ACHN (cell line): ENCODE data around the gene ANK3.

Experiments used
- DNase-seq: peaks from one replicate; pipeline ENCODE4 v3.0.0-alpha.2; 2015
- in situ Hi-C: cut with HindIII; loops from 2 replicates; pipeline ENCODE4 v1.10.0; 2017; ENCODE audit warnings: low sequenced_read_pairs, low pct_ligation_motif_present, low pct_unique_long_range_greater_than_20kb

Gene ANK3

DNA sequence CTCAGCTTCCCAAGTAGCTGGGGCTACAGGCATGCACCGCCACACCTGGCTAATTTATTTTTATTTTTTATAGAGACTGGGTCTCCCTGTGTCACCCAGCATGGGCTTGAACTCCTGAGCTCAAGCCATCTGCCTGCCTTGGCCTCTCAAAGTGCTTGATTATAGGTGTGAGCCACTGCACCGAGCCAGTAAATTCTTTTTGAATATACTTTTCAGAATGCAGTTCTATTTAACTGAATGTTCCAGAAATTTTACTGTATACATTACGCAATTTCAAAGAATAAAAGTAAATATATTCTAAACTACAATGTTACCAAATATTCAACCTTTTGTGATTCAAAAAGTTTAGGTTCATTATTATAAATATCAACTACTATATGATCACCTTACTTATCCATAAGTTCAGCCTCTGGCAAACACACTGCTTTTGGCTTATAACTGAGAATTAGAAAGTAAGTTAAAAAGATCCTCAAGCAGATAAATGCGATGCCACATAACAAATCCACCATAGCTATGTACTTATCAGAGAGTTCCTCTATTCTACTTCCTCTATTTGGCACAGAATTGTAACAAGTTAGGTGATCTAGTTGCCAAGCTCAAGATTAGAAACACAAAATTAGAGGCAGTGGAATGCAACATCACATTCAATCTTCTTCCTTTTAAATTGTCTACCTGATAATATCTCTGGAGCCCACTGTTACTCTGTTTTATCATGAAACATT, 118.2 kb downstream of the ANK3 start:
- no peak for DNase-seq
- in situ Hi-C loops: no loop called here

DNA sequence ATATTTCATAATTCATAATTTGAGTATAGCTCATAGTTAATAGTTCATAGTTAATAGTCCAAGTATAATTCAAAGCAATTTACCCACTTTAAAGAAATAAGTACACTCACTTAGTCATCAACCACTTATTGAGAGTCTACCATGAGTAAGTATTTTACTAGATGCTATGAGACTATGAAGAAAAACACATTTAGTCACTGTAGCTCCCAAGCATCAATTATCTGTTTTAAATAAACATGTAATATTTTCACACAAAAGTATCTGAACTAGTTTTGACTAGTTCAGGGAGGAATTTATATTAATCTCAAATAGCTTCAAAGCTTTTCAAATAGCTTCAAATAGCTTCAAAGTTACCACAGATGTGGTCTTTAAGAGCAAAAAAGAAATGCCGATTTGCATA, 119.2 kb downstream of the ANK3 start:
- no peak for DNase-seq
- in situ Hi-C loops: no loop called here

GRCh38 chr10:60267802-60268201, 121.9 kb downstream of the ANK3 start:
- DNase-seq: no peak
- in situ Hi-C loops: no loop called here

DNA sequence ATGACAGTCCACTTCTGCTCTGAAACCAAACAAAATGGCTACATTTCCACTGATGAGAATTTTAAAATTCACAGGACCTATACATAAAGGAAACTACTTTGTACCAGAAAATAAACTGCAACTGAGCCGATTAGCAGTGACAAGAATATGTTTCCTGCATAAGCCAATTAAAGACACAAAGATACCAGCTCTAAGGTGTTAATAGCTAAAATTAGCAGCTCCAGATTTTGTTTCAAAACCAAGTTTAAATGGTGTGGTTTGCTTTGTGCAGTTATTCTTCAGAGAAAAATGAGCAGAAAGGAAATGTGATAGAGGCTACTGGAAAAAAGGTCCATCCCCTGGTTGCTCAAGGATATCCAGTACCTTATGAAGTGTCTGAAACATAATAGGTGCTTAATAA, 123.2 kb downstream of the ANK3 start:
- DNase-seq: no peak
- in situ Hi-C loops: no loop called here

- in situ Hi-C loops: no loop called here
These were observed 127.0 kb downstream of the ANK3 start for GRCh38 chr10:60262647-60263126.

DNA sequence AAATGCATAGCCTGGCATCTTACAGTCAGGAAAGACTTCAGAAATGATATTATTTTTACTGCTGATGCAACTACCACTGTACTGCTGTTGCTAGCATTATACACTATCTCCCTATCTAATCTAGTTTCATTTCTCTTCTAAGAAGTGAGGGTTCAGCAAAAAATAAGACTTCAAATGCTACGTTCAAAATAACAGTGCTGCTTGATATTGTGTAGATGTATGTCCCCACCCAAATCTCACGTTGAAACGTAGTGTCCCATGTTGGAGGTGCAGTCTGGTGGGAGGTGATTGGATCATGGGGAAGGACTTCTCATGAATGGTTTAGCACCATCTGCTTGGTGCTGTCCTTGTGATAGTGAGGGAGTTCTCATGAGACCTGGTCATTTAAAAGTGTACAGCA, 129.4 kb downstream of the ANK3 start:
- in situ Hi-C loops: no loop called here
- DNase-seq: no peak

More at GRCh38 chr10:60262647-60263126, 127.0 kb downstream of the ANK3 start:
- no peak for DNase-seq

GRCh38 chr10:60258429-60258797, 131.3 kb downstream of the ANK3 start:
- no peak for DNase-seq
- in situ Hi-C loops: no loop called here

GRCh38 chr10:60257767-60258428, 131.8 kb downstream of the ANK3 start:
- in situ Hi-C loops: no loop called here

GRCh38 chr10:60254776-60255175, 134.9 kb downstream of the ANK3 start:
- in situ Hi-C loops: no loop called here
- no peak for DNase-seq

More at GRCh38 chr10:60257767-60258428, 131.8 kb downstream of the ANK3 start:
- DNase-seq: no peak

DNA sequence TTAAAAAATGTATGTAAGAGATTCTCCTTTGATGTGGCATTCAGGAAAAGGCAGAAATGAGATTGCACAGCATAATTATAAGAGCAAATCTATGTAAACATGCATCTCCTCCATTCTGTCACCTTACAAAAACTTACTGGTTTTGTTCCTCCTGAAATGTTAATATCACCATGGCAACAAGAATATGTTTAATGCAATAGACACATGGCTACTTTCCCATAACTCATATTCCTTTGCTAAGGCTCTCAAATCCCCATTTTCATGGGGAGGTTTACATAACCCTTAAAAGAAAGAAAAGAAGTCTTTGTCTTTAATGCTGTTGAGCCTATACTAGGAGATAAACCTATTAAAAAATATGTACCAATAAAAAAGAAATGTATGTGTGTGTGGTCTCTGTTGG, 136.2 kb downstream of the ANK3 start:
- in situ Hi-C loops: no loop called here
- no peak for DNase-seq

DNA sequence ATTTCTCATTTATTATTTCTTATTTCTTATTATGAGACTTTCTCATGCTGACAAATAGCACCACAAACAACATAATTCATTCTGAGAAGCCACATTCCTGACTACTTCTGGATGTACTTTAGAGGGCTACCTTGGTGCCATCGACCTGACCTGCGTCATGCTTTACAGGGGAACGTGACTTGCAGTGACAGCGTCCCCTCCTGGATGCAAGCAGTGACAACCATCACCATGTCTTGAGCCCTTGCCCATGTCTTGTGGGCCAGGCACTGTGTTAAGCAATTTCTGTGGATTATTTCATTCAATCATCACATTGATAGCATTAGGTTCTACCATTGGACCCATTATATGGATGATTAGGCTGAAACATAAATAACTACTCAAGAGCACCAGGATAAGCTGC, 137.0 kb downstream of the ANK3 start:
- DNase-seq: no peak
- in situ Hi-C loops: no loop called here

GRCh38 chr10:60246382-60246781, 143.3 kb downstream of the ANK3 start:
- DNase-seq: no peak
- in situ Hi-C loops: no loop called here

DNA sequence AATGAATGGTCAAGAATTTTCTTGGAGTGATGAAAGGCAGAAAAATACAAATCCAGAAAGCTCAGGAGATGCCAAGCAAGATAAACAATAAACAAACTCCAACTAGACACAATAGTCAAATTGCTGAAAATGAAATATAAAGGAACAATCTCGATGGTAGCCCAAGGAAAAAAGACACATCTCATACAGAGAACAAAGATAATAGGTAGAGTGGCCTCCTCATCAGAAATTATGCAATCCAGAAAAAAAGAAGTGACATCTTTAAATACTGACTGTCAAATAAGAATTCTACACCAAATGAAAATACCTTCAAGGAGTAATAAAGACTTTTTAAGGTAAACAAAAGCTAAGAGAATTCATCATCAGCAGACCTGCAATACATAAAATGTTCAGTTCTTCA, 150.4 kb downstream of the ANK3 start:
- in situ Hi-C loops: no loop called here

GRCh38 chr10:60238759-60239100, 150.9 kb downstream of the ANK3 start:
- DNase-seq: no peak
- in situ Hi-C loops: no loop called here

More for the DNA sequence above, 150.4 kb downstream of the ANK3 start:
- no peak for DNase-seq

GRCh38 chr10:60237977-60238758, 151.5 kb downstream of the ANK3 start:
- DNase-seq: peak; percentile 60
- in situ Hi-C loops: no loop called here

- in situ Hi-C loops: no loop called here
- DNase-seq: no peak
These were observed 152.7 kb downstream of the ANK3 start for GRCh38 chr10:60236869-60237524.

GRCh38 chr10:60235001-60235400, 154.7 kb downstream of the ANK3 start:
- no peak for DNase-seq
- in situ Hi-C loops: no loop called here

DNA sequence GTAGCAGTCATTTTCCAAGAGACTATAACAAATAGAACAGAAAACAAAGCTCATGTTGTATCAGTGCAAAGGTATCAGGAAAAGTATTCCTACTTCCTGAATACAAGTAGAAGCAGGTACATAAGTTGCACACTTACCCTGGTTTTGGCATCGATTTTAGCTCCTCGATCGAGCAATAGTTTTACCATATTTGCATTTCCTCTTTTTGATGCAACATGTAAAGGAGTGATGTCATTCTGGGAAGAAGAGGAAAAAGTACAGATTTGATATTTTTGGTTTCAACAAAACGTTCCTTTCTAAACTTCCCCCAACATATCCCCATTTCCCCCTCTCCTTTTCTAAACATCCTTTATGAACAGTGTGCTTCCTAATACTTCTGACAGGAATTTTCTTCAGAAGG, 155.1 kb downstream of the ANK3 start:
- no peak for DNase-seq
- in situ Hi-C loops: no loop called here

DNA sequence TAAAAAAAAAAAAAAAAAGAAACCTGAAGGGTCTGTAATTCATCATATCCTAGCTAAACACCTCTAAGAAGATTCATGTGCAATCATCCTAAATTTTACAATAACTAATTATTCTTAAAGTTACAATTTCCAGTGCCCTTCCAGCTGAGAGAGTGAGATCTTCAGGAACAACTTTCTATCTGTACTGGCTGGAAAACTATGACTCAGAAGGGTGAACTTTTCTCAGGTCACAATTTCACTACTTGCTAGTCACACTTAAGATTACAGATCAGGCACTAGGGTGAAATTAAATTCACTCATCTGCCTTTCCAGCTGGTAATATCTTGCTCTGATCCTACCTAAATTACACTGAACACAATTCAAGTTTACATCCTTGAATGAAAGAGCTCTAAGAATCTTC, 158.8 kb downstream of the ANK3 start:
- in situ Hi-C loops: no loop called here
- no peak for DNase-seq
